ENCODE measurements around the gene VWCE. TPM values are rescaled to one million over a fixed set of nuclear protein-coding genes. Genes with fewer than 3 reads are reported as not detected.

VWCE gene
- total RNA-seq, 1 experiment from 2014 or later = 20.6 TPM

DNA sequence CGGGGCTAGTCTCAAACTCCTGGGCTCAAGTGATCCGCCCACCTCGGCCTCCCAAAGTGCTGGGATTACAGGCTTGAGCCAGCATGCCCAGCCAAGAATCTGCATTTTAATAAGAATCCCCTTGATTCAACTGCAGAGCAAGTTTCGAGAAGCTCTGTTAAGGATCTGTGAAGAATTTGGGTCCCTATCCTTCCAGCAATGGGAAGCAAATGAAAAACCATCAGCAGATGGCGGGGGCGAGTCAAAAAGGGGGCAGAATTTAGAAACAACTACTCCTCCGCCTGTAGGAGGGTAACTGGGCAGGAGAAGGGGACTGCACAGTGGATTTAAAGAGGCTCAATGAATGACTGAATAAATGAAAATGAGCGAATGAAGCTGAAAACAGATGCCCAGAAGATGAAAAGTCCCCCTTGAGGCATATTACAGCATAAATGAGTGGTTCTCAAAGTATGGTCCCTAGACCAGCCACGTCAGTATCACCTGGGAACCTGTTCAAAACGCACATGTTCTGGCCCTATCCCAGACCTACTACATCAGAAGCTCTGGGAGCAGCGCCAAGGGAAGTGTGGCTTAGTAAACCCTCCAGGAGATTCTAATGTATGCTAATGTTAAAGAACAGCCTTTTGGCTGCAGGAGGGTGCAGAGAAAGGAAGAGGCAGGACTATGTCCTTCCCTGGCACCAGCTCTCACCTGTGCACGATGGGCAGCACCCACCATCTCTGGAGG lies 15.0 kb downstream of the VWCE start:
- H4K91ac ChIP-seq (ENCODE audit: insufficient read length, low read depth, low read length) = no peak overlapping the region
- H2BK12ac ChIP-seq (ENCODE audit: insufficient read length, low read depth, low read length) = no peak overlapping the region
- no peak overlapping the region for H2BK15ac ChIP-seq (ENCODE audit: low read depth, low read length)
- Mint-ChIP-seq H3K27me3 (ENCODE audit: low read depth) (peaks cover 22% of the 10 kb centered on the region), H3K4me3 (peak overlapping the region in 1 of 2 experiments; percentile 36; a peak in 1 of 5 replicates), H3K9me3 (no peaks in the 10 kb centered on the region; a peak in 1 of 5 replicates), H3K36me3 (ENCODE audit: insufficient read depth in 1 of 3, low read depth in 3 of 3) (peaks cover 2 to 71% (median 10%) of the 10 kb centered on the region in 3 experiments; a peak in 4 of 7 replicates), H3K4me1 (peaks cover 27 to 42% of the 10 kb centered on the region in 2 experiments), H3K27ac (peak overlapping the region in 1 of 3 experiments; percentile 17; a peak in 2 of 7 replicates)
- no peak overlapping the region for H2AFZ ChIP-seq (ENCODE audit: low read length)
- no CpG with 5 or more reads among the region's 12 CpGs for WGBS (ENCODE audit: extremely low coverage, insufficient read length, low lambda C conversion rate)
- no peaks in the 10 kb centered on the region for H3K9me3 ChIP-seq (ENCODE audit: control insufficient read depth, low read depth, low read length)
- H4K8ac ChIP-seq (replicated peaks; ENCODE audit: insufficient read length, low read depth, low read length) = no peak overlapping the region
- H3K23ac ChIP-seq (ENCODE audit: insufficient read length, low read depth, low read length) = no peak overlapping the region
- H3K27ac ChIP-seq (ENCODE audit: insufficient read length, low read depth, low read length) = no peak overlapping the region
- no peak overlapping the region for H3K4me2 ChIP-seq (ENCODE audit: insufficient read depth, insufficient read length, low read length)
- TF ChIP-seq, protein P1, sequence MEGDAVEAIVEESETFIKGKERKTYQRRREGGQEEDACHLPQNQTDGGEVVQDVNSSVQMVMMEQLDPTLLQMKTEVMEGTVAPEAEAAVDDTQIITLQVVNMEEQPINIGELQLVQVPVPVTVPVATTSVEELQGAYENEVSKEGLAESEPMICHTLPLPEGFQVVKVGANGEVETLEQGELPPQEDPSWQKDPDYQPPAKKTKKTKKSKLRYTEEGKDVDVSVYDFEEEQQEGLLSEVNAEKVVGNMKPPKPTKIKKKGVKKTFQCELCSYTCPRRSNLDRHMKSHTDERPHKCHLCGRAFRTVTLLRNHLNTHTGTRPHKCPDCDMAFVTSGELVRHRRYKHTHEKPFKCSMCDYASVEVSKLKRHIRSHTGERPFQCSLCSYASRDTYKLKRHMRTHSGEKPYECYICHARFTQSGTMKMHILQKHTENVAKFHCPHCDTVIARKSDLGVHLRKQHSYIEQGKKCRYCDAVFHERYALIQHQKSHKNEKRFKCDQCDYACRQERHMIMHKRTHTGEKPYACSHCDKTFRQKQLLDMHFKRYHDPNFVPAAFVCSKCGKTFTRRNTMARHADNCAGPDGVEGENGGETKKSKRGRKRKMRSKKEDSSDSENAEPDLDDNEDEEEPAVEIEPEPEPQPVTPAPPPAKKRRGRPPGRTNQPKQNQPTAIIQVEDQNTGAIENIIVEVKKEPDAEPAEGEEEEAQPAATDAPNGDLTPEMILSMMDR (conservative IDR thresholded peaks at IDR 0.05) = 0 out of 3 replicates have a peak, but pooled peaks have one; percentile 23
- H3K14ac ChIP-seq (ENCODE audit: insufficient read depth, low read length) = no peak overlapping the region
- no peak overlapping the region for H2AK5ac ChIP-seq (ENCODE audit: insufficient read length, low read length)
- H4K20me1 ChIP-seq (ENCODE audit: control insufficient read depth, insufficient read depth, insufficient read length) = no peaks in the 10 kb centered on the region
- no peak overlapping the region for H3K18ac ChIP-seq (ENCODE audit: insufficient read length, low read depth, low read length)
- H3K4ac ChIP-seq (ENCODE audit: low read depth, low read length) = no peak overlapping the region
- no peak for DNase-seq
- no peaks in the 10 kb centered on the region for H3K79me2 ChIP-seq (ENCODE audit: insufficient read depth, low read length)
- H3T11ph ChIP-seq (ENCODE audit: low read length) = no peak overlapping the region
- H2BK20ac ChIP-seq (ENCODE audit: low read depth, low read length, poor library complexity, severe bottlenecking) = no peak overlapping the region
- H3K79me1 ChIP-seq (ENCODE audit: insufficient read depth, low read depth, low read length, poor library complexity, severe bottlenecking) = no peaks in the 10 kb centered on the region
- 0 out of 2 replicates have a peak, but pooled peaks cover 2% of the 10 kb centered on the region for H3K27me3 ChIP-seq (ENCODE audit: insufficient read depth, low read length)
- no peaks in the 10 kb centered on the region for H3K23me2 ChIP-seq (ENCODE audit: insufficient read length, low read depth, low read length, poor library complexity, severe bottlenecking)
- no peak overlapping the region for H4K5ac ChIP-seq (ENCODE audit: insufficient read length, low read depth, low read length)
- no peak overlapping the region for H3K9ac ChIP-seq (ENCODE audit: extremely low read depth, insufficient read length, low read length)
- no peak overlapping the region for H3K56ac ChIP-seq (ENCODE audit: insufficient read length, low read depth, low read length)
- no peaks in the 10 kb centered on the region; the same call in 1 of the 2 replicates for H3K4me1 ChIP-seq (ENCODE audit: insufficient read depth, low read length)
- H2BK5ac ChIP-seq (ENCODE audit: insufficient read length, low read length) = no peak overlapping the region
- H2BK120ac ChIP-seq (ENCODE audit: low read depth, low read length, poor library complexity, severe bottlenecking) = no peak overlapping the region

Measured in H9 (cell line).